Sciatic nerve (tissue), 2 donors: ENCODE measurements around the gene ASF1A. TPM values are rescaled to one million over a fixed set of nuclear protein-coding genes. Genes with fewer than 3 reads are reported as not detected.

Experiments used
- ATAC-seq: fragments of 200-7000 bp; cut with Tn5 transposase; one replicate; pipeline ENCODE4 v1.9.1; 2020; ENCODE audit warnings: mild to moderate bottlenecking, moderate library complexity
- DNase-seq: peaks from one replicate; pipeline ENCODE4 v3.0.0-alpha.2; 2020; ENCODE audit warnings: low spot score
- intact Hi-C: fragments of 100-400 bp; cut with DNase I; formaldehyde crosslinking; loops from one replicate; pipeline ENCODE4 v1.14.2; 2022
- total RNA-seq: library from RNA; stranded (reverse); fragmentation: NEBNext Ultra II Directional; extraction: Animal tissue kit (Norgen Biotek cat#: 25700); gene quantifications from one replicate; pipeline ENCODE4 v1.2.1, GENCODE V29; 2021
- donor health status: DM: no; HTN: no; CAD: no.
- donor health status: DM: no; HTN: no; CAD: no.

ASF1A gene
- total RNA-seq, 1 donor from 2014 or later: 15.9 TPM

- DNase-seq: no peak
- intact Hi-C loops: no loop called here
- ATAC-seq: no peak
These were observed 46.8 kb downstream of the ASF1A start for GRCh38 chr6:118940770-118941169.

- ATAC-seq (no peak), DNase-seq (no peak)
- intact Hi-C loops: no loop called here
These were observed 51.3 kb downstream of the ASF1A start for GRCh38 chr6:118945217-118945616.

GRCh38 chr6:118952683-118953082, 58.7 kb downstream of the ASF1A start:
- intact Hi-C loops: no loop called here
- ATAC-seq (no peak), DNase-seq (no peak)

DNA sequence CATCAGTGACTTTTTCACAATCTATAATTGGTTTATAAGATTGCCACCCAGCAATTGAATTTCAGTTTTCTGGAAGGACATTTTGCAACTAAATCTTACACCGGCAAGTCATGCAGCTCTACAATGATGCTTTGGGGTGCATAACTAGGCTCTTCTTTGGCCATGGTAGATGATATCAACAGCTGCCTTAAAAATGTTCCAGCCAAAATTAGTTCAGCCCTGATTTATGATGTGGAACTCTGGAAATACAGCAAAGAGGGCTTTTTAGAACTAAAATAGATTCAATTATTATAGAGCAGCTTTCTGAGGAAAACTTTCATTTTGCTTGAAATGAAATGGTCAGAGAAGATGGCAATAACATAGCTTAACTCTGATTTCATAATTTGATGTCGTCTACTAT, 59.4 kb downstream of the ASF1A start:
- intact Hi-C loops: no loop called here
- no peak for DNase-seq
- ATAC-seq: no peak

Other genes starting within 250 kb of the ASF1A start
- gene CEP85L, start 242.6 kb upstream of the ASF1A start, total RNA-seq: 50.4 TPM
- gene MCM9, start 41.0 kb downstream of the ASF1A start, total RNA-seq: 20.9 TPM
- gene FAM184A, start 184.5 kb downstream of the ASF1A start, total RNA-seq: 7.8 TPM